Stimulated activated naive CD4-positive, alpha-beta T cell treated with Interleukin-2 at 50 U/mL for 16 hours (primary cell): ENCODE results near the gene KYAT1.
A peak's percentile ranks its signal among the peaks of the same experiment; 100 is the strongest.
"Not testable (repeated sequence)": the region's sequence is repeated elsewhere in the genome, so short reads cannot be mapped to it uniquely, and the experiment has no call there.

Experiments
- DNase-seq: peaks from one replicate; lab custom pipeline; 2025; lab: John Stamatoyannopoulos, UW

KYAT1 gene

DNA sequence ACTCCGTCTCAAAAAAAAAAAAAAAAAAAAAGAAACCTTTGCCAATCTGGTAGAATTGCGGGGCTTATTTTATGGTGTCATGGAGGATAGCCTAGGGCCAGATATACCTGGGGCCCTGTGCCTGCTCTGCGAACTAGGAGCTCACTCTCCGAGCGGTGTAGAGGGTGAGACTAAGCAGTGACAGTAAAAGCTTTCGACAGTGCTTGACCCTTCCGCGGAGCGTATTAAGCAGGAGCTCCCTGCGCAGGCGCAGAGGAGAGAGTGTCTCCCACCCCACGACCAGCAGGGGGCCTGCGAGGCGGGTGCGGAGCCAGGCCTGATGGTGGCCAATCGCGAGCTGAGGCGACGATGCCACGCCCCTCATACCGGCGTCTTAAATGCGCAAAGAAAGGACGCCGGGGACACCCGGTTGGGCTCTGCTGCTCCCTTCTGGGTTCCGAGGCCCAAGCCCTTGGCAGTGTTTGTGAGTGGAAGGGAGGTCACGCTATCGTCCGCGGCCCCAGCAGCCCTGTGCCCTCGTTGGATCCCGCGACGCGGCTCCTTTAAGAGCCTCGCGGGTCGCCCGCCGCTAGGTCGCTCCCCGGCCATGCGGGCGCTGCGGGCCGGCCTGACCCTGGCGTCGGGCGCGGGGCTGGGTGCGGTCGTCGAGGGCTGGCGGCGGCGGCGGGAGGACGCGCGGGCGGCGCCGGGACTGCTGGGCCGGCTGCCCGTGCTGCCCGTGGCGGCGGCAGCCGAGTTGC, 63.5 kb downstream of the KYAT1 start, which contains the start of gene ENDOG:
ENDOG (plus strand) TSS at position 402 of the 740 bp plus-strand sequence; CDS start at position 587, 185 bp downstream.
- DNase-seq, result peak; percentile 95

DNA sequence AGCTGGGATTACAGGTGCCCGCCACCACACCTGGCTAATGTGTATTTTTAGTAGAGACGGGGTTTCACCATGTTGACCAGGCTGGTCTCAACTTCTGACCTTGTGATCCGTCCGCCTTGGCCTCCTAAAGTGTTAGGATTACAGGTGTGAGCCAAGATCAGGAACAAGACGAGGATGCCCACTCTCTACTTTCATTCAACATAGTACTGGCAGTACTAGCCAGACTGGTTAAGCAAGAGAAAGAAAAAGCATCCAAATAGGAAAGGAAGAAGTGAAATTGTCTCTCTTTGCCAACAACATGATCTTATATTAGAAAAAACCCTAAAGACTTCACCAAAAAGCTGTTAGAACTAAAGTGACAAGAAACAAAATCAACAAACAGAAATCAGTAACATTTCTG, 70.9 kb downstream of the KYAT1 start:
- no peak for DNase-seq

- no peak for DNase-seq
Observed at GRCh38 chr9:128809831-128810230, 71.9 kb downstream of the KYAT1 start.

DNA sequence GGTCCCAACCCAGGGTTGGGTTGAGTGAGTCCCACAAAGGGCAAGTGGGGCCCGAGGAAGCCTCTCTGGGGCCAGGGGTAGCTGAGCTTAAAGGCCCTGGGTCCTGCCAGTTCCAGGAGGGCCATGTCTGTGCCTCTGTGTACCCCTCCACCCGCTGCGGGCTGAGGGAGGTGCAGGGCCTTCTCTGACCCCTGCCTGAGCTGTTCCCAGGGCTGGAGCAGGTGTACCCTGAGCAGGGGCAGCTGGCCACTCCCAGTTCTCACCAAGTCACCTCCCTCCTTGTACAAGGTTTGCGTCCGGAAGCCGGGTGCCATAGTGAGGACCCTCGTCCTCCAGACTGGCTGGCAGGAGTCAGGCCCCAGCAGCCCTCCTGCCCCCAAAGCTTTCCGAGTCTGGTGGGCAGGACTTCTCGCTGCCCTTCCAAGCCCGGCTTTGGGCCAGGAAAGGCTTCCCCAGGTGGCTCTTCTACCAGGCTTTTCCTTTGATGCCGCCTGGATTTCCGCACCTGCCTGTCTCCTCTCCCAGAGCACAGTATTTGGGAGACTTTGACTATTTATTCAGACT, 72.6 kb downstream of the KYAT1 start:
- DNase-seq, result no peak

- DNase-seq, result no peak
Observed at GRCh38 chr9:128808543-128808942, 73.2 kb downstream of the KYAT1 start.

DNA sequence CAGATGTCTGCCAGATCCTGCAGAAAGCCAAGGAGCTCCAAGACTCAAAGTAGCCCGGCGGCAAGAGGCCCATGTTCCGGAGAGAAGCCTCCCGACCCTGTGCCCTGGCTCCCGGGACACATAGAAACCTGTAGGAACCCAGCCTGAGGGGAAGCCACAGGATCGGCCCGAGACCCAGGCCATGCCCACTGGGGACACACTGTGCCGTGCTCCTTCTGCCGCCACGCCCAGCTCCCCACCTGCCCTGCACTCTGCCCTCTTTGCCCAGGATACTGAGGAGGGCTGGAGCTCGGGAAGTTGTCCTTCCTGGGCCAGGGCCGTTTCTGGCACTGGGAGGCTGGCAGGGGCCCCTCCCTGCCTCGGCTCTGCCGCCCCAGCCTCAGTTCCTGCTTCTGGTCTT, 73.9 kb downstream of the KYAT1 start:
- DNase-seq, result no peak

DNA sequence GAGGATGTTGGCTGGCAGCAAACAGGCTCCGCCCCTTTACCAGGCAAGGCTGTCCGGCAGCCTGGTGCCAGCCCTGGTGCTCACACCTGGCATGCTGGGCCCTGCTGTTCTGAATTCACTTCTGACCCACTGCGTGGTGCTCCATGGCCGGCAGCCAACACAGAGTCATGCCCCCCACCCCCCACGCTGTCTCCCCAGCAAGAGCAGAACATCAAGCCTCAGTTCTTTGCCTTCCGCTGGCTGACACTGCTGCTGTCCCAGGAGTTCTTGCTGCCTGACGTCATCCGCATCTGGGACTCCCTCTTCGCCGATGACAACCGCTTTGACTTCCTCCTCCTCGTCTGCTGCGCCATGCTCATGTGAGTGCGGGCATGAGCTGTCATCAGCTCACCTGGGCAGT, 76.1 kb downstream of the KYAT1 start:
- no peak for DNase-seq

DNA sequence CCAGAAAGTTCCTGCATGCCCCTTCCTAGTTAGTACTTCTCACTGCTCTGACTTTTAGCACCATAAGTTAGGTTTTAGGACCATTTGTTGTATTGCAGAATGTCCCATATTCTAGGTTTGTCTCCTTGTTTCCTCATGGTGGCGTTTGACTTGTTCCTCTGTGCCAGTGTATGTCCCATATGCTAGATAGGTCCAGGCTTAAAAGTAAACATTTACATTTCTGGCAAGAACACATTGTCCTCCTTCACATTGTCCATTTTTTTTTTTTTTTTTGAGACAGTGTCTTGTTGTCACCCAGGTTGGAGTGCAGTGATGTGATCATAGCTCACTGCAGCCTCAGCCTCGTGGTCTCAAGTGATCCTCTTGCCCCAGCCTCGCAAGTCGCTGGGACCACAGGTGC, 79.3 kb downstream of the KYAT1 start:
- no peak for DNase-seq

DNA sequence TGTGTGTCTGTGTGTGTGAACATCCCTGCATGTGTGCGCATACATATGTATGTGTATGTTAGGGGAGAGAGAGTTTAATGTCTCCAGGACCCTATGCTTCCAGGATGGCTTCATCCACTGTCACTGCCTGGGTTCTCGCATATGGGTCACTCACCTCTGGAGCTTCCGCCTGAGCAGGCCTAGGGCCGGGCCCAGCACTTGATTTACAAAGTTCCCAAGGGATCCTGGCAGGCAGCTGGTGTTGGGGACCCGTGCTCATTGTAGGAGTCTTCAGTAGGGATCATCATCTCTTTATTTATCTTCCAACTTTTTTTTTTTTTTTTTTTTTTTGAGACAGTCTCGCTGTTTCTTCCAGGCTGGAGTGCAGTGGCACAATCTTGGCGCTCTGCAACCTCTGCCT, 81.7 kb downstream of the KYAT1 start:
- no peak for DNase-seq

- DNase-seq, result no peak
Observed at GRCh38 chr9:128798896-128799295, 82.9 kb downstream of the KYAT1 start.

DNA sequence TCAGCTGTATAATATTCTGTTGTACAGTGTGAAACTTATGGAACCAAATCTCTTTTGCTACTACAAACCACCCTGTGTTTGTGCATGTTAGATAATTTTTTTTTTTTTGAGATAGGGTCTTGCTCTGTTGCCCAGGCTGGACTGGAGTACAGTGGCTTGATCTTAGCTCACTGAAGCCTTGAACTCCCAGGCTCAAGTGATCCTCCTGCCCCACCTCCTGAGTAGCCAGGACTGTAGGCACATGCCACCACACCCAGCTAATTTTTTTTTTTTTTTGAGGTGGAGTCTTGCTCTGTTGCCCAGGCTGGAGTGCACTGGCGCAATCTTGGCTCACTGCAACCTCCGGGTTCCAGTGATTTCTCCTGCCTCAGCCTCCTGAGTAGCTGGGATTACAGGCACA, 86.8 kb downstream of the KYAT1 start:
- not testable (repeated sequence) for DNase-seq

DNA sequence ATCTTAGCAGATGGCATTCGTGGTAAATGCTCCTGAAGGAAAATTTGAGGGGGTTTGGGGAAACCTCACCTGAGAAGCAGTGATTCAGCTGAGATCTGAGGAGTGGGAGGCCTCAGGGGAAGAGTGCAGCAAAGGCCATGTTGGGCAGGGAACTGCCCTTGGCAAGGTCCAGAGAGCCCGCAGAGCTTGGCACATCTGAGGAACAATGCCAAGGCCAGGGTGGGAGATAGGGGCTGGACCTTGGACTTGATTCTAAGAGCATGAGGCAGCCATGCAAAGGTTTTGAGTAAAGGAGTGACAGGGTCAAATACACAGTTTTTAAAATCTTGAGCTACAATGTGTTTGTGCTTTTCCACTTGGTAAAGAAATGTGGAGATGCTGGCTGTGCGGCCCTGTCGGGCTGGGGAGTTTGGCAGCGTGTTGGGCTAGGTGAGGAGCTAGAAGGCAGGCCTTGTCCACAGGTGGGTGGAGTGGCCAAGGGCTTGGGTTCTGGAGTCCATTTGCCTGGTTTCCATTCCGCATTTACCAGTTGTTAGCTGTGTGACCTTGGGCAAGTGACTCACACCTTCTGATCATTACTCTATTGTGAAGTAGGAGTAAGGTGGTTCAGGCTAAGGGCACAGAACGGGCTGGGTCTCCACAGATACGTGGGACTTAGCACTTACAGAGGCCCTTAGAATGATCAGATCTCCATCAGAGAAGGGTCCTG, 88.6 kb downstream of the KYAT1 start:
- DNase-seq, result no peak

DNA sequence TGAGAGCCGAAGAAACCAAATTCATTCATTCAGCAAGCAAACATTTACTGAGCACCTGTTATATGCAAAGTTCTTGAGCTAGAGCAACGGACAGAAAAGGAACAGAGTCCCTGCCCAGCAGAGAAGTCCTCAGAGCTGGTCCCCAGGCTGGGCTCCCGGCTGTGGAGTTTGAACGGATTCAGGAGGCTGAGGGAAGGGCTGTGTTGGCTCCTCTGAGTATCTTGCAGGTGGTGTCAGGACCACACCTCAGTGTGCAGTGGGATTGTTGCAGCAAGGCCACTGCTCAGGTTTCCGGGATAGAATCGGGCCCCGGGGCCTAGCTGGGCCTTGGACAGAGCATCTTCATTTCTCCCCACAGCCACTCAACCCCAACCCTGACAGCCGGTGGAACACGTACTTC, 89.6 kb downstream of the KYAT1 start:
- no peak for DNase-seq

- no peak for DNase-seq
Observed at GRCh38 chr9:128790536-128790935, 91.2 kb downstream of the KYAT1 start.

GRCh38 chr9:128788445-128788844, 93.3 kb downstream of the KYAT1 start:
- no peak for DNase-seq

DNA sequence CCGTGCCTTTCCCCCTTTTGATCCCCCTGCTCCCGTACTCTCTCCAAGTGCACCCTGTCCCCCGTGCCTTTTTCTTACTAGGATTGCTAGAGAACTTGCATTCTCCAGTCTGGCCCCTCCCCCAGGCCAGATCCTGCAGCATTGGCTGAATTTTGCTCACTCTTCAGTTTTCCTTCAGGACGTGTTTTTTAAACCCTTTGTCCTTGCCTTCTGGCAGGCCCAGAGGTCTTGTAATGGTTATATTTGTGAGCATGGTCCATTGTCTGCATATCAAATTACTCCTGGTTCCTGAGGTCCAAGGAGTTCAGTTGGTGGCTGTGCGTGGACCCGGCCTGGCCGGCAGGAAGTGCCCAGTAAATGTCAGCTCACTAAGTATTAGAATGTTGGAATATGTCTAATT, 94.1 kb downstream of the KYAT1 start:
- no peak for DNase-seq

GRCh38 chr9:128786681-128787601, 94.8 kb downstream of the KYAT1 start, which contains the start of gene TBC1D13:
Gene TBC1D13 (plus strand): TSS chr9:128787253. CDS start chr9:128787354, 101 bp downstream.
- peak; percentile 88 for DNase-seq

- DNase-seq, result no peak
Observed at GRCh38 chr9:128785427-128785826, 96.3 kb downstream of the KYAT1 start.
